ENCODE results near the gene MEGF6.

MEGF6 gene

GRCh38 chr1:3611170-3612019 lies at the start of gene MEGF6:
TSS of gene MEGF6 (minus strand) at chr1:3611508. CDS start at chr1:3611268, 240 bp downstream.
- peak; percentile 74 for DNase-seq (ENCODE audit: low spot score)

- no peak for DNase-seq (ENCODE audit: low spot score)
Measured at GRCh38 chr1:3660704-3661103, 49.4 kb upstream of the MEGF6 start.

- DNase-seq (ENCODE audit: low spot score) = no peak
Measured at GRCh38 chr1:3659093-3659492, 47.8 kb upstream of the MEGF6 start.

- no peak for DNase-seq (ENCODE audit: low spot score)
Measured at GRCh38 chr1:3658231-3658615, 46.9 kb upstream of the MEGF6 start.

DNA sequence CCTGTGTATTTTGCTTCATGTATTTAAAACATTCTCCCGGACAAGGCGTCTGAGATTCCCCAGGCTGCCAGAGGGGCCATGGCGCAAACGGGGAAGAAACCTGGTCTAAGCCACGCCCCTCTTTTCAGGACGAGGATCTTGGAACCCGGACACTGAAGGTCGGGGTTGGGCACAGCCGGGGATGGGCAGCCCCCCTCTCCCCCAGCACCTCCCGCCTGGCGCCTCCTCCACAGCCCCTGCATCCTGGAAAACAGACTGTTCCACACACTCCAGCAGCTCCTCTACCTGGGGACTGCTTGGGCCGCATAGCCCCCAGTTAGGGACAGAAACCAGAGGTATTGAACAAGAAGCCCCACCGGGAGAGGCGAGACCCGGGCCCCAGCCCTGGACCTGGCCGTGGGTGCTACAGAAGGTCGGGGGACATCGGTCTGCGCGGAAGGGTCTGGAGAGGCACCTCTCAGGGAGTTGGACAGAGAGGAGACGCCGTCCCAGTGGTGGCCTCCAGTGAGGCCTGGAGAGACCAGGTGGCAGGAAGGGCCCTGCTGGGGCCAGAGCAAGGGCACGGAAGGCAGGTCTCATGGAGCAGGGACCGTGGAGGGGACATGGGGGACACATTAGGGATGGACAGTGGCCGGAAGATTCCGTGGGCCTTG lies 46.4 kb upstream of the MEGF6 start:
- no peak for DNase-seq (ENCODE audit: low spot score)

DNA sequence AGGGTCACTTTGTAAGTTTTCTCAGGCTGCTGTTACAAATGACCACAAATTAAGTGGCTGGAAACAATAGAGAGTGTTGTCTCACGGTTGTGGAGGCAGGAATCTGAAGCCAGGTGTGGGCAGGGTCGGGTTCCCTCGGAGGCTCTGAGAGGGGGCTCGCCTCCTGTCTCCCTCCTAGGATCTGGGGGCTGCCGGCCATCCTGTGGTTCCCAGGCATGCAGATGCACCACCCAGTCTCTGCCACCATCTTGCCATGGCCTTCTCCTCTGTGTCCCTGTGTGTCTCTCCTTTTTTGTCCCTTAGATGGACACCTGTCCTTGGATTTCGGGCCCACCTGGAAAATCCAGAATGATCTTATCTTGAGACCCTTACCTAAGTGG lies 45.8 kb upstream of the MEGF6 start:
- no peak for DNase-seq (ENCODE audit: low spot score)

GRCh38 chr1:3656450-3657095 lies 45.3 kb upstream of the MEGF6 start:
- DNase-seq (ENCODE audit: low spot score) = no peak

DNA sequence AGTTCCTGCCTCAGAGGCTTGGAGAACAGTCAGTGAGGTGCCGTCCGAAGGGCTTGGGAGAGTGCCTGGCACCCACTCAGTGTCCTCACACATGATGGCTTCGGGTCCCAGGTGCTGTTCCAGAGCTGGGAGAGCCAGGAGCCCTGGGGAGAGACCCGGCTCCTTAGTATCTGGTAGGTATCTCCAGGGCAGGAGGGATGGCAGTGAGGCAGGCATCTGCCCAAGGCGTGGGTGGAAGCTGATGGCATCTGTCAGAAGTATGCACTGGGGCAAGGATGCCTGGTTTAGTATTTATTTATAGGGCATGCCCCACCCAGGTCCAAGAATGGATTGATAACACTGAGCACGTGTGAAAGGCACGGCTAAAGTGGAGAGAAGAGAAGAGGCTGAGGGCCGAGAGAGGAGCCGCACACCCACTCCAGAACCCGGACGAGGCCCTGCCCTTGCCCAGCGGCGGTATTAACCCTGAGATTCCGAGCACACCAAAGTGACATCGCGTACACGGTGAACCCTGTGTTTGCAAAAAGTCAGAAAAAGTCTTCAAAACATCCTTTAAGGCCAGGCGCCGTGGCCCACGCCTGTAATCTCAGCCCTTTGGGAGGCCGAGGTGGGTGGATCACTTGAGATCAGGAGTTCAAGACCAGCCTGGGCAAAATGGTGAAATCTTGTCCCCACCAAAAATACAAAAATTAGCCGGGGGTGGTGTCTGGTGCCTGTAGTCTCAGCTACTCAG lies 43.4 kb upstream of the MEGF6 start:
- DNase-seq (ENCODE audit: low spot score) = no peak

DNA sequence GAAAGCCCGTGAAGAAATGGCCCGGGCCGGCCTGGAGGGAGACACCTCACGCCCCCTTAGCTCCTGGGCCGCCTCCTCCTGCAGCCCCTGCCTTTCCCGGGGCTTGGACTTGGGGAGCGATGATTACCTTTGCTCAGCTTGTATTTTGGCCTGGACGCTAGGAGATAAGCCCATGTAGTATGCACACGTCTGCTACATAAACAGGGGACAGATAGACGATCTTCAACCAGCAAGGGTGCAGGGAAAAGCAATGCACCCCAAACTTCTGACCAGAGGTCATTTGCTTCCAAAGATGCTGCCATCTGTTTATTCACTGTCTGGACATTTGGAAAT lies 41.9 kb upstream of the MEGF6 start:
- no peak for DNase-seq (ENCODE audit: low spot score)

DNA sequence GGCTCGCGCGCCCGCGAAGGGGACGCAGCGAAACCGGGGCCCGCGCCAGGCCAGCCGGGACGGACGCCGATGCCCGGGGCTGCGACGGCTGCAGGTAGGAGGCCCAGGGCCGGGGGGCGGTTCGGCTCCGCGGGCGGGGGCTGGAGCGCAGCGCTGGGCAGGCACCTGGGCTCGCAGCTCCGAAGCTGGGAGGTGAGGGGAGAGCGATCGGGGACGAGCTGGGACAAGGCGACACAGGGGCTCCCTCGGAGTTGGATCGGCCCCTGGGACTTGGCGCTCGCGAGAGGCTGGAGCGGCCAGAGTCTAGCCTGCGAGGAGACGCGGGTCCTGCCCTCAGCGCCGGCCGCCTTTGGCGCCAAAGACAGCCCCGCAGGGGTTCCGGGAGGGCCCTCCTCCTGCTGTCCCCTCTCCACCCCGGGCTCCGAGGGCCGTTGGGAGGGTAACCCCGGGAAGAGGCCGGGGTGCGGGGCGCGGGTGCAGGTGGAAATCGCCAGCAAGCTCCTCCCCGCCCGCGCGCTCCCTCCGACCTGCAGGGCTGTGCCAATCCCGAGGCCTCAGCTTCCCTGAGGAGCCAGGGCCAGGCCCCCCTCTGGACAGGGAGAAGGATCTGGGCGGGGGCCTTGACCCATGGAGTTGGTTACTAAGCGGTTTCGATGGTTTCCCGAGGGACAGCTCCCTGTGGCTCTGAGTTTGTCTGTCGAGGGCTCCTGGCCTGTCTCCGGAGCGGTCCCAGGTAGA lies 41.4 kb upstream of the MEGF6 start:
- no peak for DNase-seq (ENCODE audit: low spot score)

- no peak for DNase-seq (ENCODE audit: low spot score)
Measured at GRCh38 chr1:3651930-3652547, 40.7 kb upstream of the MEGF6 start, which contains the start of gene TP73. TSS of gene TP73 (plus strand) at chr1:3652516. CDS start at chr1:3682366, 29,850 bp downstream.

DNA sequence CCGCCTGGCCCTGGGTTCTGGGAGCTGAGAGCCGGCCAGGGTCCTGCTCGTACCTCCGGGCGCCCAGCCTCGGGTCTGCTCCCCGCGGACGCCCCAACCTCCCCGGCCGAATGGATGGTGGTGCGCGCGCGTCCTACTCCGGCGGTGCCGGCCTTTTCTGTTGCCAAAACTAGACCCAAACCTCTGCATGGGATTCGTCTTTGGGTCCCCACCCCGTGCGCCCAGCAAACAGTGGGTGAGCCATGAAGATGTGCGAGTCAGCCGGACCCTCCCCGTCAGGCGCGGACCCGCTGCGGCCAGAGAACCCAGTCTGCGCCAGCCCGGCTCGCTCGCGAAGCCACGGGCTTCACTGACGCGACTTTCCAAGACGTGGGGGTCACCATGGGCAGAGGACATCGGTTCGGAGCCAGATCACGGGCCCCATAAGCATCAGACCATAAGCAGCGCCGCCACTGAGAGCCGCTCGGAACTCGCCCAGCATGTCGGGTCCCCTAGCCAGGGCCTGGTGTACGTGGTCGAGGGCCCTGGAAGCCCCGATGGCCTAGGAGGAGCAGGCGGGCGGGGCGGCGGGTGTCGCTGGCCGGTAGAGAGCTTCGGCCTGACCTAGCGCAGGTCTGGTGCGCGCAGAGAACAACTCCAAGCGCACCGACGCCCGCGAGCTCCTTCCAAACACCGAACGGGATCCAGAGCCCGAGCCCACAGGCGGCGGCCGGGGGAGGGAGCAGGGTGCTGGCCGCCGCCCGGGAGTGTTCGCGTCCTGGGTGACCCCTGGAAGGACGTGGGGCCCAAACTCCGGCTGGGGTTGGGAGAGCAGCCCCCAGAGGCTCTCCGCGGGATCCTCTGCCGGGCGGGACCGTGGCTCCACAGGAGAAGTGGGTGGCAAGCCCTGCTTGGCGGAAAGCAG lies 40.0 kb upstream of the MEGF6 start:
- DNase-seq (ENCODE audit: low spot score) = no peak

GRCh38 chr1:3650248-3651025 lies 39.1 kb upstream of the MEGF6 start:
- DNase-seq (ENCODE audit: low spot score) = no peak

- peak; percentile 89 for DNase-seq (ENCODE audit: low spot score)
Measured at GRCh38 chr1:3649342-3650247, 38.3 kb upstream of the MEGF6 start, which contains the start of gene WRAP73. TSS of gene WRAP73 (minus strand) at chr1:3650103. CDS start at chr1:3649999, 104 bp downstream.

DNA sequence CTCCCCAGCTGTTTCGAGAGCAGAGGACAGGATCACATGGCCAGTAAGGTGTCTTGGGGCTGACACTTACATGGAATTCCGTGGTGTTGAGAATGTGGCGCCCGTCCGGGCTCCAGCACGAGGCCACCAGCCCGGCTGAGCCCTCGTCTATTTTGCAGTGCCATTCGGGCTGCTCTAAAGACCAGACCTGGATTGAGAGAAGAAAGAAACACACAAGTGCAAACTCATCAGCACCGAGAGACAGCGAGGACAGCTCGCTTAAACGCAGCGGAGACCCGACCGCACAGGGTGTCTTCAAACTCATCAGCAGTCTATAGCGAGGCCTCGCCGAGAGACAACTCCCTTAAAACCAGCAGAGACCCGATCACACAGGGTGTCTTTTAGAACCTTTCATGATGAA lies 35.3 kb upstream of the MEGF6 start:
- no peak for DNase-seq (ENCODE audit: low spot score)

DNA sequence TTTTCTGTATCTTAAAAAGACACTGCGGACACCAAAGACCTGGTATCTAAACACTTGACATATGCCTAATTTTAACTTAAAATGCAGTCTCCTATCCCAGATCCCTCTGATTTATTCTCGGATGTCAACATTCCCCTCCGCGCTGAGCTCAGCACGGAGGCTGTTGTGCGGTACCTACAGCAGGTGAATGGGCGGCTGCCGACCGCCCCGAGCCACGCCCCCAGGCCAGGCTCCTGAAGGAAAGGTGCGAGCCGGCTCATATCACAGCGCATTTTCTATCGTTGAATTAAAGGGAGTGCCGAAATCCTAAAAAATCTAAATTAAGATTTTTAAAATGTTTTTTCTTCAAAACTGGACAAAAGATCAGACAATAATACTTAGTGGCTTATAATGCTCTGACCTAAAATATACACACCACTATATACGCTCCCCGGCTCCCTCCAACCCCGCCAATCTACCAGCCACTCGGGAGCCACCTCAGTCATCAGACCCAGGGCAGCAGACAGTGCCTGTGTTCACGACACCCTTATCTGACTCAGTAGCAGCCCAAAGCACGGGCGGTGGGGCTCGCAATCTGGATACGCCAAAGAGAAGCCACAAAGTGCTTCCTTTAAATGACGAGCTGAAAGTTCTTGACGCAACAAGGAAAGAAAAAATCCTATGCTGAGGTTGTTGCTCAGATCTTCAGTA lies 34.5 kb upstream of the MEGF6 start:
- DNase-seq (ENCODE audit: low spot score) = no peak

DNA sequence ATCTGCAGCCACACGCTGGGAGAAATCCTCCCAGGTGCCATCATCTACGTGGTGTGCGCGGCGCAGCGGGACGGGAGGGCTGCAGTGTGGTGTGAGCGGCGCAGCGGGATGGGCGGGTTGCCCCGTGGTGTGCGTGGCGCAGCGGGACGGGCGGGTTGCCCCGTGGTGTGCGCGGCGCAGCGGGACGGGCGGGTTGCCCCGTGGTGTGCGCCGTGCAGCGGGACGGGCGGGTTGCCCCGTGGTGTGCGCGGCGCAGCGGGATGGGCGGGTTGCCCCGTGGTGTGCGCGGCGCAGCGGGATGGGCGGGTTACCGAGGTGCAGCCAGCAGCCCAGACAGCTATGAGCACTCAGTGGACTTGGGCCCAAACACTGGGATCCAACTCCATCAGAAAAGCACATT lies 33.9 kb upstream of the MEGF6 start:
- DNase-seq (ENCODE audit: low spot score) = no peak

- DNase-seq (ENCODE audit: low spot score) = no peak
Measured at GRCh38 chr1:3644273-3644672, 33.0 kb upstream of the MEGF6 start.

Measured in CD4-positive, alpha-beta T cell treated with Interleukin-6 at 100 ng/mL for 8 hours (primary cell).